ENCODE data around the gene CACYBP. TPM values are rescaled to one million over a fixed set of nuclear protein-coding genes. Genes with fewer than 3 reads are reported as not detected.

CACYBP gene
- total and polyA plus RNA-seq, 2 of the 8 experiments (the other 6 are each of a cell fraction or from before 2014, with no cell fraction given): 28.3 to 247 TPM

DNA sequence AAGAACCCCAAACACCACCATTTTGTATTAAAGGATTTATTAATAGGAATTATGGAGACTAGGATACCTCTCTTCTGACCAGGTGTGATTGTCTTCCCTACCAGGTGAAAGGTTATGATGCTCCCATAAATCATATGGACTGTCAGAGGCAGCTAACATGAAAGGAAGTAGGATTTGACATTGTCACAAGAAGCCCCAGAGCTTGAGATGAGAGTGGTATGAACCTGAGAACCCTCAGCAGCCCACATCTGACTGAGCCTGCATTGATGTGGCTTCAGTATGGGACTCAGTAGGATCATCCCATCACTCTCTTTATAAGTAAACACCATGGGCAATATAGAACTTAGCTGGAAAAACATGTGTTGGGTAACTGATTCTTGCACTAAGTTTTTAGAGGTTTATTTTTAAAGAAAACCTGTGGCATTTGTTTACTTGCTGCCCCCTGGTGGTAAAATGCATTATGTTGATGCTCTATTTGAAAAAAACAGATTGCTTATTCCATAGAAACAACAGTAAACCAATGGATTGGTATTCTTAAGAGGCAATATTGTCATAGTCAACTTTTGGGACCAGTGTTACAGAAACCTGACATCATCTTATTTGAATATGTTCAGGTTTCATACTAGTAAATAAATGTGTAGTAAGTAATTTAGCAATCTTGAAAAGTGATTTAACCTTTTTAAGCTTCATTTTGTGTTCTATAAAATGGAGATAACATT, 16.6 kb upstream of the CACYBP start (continued):
- TF ChIP-seq, protein P1, sequence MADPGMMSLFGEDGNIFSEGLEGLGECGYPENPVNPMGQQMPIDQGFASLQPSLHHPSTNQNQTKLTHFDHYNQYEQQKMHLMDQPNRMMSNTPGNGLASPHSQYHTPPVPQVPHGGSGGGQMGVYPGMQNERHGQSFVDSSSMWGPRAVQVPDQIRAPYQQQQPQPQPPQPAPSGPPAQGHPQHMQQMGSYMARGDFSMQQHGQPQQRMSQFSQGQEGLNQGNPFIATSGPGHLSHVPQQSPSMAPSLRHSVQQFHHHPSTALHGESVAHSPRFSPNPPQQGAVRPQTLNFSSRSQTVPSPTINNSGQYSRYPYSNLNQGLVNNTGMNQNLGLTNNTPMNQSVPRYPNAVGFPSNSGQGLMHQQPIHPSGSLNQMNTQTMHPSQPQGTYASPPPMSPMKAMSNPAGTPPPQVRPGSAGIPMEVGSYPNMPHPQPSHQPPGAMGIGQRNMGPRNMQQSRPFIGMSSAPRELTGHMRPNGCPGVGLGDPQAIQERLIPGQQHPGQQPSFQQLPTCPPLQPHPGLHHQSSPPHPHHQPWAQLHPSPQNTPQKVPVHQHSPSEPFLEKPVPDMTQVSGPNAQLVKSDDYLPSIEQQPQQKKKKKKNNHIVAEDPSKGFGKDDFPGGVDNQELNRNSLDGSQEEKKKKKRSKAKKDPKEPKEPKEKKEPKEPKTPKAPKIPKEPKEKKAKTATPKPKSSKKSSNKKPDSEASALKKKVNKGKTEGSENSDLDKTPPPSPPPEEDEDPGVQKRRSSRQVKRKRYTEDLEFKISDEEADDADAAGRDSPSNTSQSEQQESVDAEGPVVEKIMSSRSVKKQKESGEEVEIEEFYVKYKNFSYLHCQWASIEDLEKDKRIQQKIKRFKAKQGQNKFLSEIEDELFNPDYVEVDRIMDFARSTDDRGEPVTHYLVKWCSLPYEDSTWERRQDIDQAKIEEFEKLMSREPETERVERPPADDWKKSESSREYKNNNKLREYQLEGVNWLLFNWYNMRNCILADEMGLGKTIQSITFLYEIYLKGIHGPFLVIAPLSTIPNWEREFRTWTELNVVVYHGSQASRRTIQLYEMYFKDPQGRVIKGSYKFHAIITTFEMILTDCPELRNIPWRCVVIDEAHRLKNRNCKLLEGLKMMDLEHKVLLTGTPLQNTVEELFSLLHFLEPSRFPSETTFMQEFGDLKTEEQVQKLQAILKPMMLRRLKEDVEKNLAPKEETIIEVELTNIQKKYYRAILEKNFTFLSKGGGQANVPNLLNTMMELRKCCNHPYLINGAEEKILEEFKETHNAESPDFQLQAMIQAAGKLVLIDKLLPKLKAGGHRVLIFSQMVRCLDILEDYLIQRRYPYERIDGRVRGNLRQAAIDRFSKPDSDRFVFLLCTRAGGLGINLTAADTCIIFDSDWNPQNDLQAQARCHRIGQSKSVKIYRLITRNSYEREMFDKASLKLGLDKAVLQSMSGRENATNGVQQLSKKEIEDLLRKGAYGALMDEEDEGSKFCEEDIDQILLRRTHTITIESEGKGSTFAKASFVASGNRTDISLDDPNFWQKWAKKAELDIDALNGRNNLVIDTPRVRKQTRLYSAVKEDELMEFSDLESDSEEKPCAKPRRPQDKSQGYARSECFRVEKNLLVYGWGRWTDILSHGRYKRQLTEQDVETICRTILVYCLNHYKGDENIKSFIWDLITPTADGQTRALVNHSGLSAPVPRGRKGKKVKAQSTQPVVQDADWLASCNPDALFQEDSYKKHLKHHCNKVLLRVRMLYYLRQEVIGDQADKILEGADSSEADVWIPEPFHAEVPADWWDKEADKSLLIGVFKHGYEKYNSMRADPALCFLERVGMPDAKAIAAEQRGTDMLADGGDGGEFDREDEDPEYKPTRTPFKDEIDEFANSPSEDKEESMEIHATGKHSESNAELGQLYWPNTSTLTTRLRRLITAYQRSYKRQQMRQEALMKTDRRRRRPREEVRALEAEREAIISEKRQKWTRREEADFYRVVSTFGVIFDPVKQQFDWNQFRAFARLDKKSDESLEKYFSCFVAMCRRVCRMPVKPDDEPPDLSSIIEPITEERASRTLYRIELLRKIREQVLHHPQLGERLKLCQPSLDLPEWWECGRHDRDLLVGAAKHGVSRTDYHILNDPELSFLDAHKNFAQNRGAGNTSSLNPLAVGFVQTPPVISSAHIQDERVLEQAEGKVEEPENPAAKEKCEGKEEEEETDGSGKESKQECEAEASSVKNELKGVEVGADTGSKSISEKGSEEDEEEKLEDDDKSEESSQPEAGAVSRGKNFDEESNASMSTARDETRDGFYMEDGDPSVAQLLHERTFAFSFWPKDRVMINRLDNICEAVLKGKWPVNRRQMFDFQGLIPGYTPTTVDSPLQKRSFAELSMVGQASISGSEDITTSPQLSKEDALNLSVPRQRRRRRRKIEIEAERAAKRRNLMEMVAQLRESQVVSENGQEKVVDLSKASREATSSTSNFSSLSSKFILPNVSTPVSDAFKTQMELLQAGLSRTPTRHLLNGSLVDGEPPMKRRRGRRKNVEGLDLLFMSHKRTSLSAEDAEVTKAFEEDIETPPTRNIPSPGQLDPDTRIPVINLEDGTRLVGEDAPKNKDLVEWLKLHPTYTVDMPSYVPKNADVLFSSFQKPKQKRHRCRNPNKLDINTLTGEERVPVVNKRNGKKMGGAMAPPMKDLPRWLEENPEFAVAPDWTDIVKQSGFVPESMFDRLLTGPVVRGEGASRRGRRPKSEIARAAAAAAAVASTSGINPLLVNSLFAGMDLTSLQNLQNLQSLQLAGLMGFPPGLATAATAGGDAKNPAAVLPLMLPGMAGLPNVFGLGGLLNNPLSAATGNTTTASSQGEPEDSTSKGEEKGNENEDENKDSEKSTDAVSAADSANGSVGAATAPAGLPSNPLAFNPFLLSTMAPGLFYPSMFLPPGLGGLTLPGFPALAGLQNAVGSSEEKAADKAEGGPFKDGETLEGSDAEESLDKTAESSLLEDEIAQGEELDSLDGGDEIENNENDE (IDR thresholded peaks at IDR 0.05; ENCODE audit: insufficient replicate concordance, low read length): peak; percentile 58
- TF ChIP-seq BCL11A (IDR thresholded peaks at IDR 0.05; ENCODE audit: low read depth in 2 of 2, low read length in 2 of 2): no peak
- no peak for TF ChIP-seq CBX8 (IDR thresholded peaks at IDR 0.05; ENCODE audit: borderline replicate concordance, low read depth, low read length)
- TF ChIP-seq, protein P2, sequence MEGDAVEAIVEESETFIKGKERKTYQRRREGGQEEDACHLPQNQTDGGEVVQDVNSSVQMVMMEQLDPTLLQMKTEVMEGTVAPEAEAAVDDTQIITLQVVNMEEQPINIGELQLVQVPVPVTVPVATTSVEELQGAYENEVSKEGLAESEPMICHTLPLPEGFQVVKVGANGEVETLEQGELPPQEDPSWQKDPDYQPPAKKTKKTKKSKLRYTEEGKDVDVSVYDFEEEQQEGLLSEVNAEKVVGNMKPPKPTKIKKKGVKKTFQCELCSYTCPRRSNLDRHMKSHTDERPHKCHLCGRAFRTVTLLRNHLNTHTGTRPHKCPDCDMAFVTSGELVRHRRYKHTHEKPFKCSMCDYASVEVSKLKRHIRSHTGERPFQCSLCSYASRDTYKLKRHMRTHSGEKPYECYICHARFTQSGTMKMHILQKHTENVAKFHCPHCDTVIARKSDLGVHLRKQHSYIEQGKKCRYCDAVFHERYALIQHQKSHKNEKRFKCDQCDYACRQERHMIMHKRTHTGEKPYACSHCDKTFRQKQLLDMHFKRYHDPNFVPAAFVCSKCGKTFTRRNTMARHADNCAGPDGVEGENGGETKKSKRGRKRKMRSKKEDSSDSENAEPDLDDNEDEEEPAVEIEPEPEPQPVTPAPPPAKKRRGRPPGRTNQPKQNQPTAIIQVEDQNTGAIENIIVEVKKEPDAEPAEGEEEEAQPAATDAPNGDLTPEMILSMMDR (IDR thresholded peaks at IDR 0.05; ENCODE audit: control extremely low read depth in 1 of 3, insufficient read depth in 1 of 3, low read depth in 1 of 3, low read length in 3 of 3): peak in 2 of 3 experiments; percentile 18 to 47; a peak in 2 of 4 replicates
- no peak for TF ChIP-seq CREB1 (IDR thresholded peaks at IDR 0.05)
- TF ChIP-seq KDM4A (IDR thresholded peaks at IDR 0.05; ENCODE audit: low read depth, low read length, severe bottlenecking): no peak
- TF ChIP-seq, protein P3, sequence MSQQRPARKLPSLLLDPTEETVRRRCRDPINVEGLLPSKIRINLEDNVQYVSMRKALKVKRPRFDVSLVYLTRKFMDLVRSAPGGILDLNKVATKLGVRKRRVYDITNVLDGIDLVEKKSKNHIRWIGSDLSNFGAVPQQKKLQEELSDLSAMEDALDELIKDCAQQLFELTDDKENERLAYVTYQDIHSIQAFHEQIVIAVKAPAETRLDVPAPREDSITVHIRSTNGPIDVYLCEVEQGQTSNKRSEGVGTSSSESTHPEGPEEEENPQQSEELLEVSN (IDR thresholded peaks at IDR 0.05): no peak
